GM20000 (cell line): ENCODE results near the gene GUCY2D.

ENCODE experiments used
- DNase-seq: peaks from one replicate; pipeline ENCODE4 v3.0.0; 2012; ENCODE audit warnings: low spot score
- TF ChIP-seq, protein P1 (sequence below): IDR thresholded peaks from 2 replicates; pipeline ENCODE4 v1.5.1; 2012; ENCODE audit warnings: mild to moderate bottlenecking, control low read depth; ENCODE audit errors: extremely low read depth, missing control alignments

The GUCY2D gene

DNA sequence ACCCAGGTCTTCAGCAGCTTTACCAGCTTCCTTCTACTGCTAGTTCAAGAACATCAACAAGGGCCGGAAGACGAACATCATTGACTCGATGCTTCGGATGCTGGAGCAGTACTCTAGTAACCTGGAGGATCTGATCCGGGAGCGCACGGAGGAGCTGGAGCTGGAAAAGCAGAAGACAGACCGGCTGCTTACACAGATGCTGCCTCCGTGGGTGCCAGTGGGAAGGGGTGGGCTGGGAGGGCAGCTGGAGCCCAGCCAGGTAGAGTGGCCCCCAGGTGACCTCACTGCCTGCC is 12.1 kb downstream of the GUCY2D start:
- TF ChIP-seq, protein P1, sequence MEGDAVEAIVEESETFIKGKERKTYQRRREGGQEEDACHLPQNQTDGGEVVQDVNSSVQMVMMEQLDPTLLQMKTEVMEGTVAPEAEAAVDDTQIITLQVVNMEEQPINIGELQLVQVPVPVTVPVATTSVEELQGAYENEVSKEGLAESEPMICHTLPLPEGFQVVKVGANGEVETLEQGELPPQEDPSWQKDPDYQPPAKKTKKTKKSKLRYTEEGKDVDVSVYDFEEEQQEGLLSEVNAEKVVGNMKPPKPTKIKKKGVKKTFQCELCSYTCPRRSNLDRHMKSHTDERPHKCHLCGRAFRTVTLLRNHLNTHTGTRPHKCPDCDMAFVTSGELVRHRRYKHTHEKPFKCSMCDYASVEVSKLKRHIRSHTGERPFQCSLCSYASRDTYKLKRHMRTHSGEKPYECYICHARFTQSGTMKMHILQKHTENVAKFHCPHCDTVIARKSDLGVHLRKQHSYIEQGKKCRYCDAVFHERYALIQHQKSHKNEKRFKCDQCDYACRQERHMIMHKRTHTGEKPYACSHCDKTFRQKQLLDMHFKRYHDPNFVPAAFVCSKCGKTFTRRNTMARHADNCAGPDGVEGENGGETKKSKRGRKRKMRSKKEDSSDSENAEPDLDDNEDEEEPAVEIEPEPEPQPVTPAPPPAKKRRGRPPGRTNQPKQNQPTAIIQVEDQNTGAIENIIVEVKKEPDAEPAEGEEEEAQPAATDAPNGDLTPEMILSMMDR = no peak
- DNase-seq = no peak

DNA sequence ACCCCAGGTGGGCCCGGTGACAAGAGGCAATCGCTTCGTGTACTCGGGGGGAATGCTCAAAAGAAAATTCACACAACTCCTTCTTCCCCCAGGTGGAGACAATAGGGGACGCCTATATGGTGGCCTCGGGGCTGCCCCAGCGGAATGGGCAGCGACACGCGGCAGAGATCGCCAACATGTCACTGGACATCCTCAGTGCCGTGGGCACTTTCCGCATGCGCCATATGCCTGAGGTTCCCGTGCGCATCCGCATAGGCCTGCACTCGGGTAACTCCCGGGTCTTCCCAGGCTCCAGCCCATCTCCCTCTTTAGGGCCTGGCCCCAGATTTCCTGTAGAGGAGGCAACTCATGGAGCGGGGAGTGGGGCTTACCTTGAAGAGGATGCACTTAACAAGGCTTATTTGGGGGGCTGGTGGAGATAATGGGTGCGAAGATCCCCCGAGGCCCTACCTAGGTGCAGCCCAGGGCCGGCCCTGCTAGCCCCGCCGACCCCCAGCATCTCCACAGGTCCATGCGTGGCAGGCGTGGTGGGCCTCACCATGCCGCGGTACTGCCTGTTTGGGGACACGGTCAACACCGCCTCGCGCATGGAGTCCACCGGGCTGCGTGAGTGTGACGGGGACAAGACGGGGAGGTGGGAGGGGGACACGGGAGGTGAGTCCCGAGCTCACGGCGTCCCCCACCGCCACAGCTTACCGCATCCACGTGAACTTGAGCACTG is 13.0 kb downstream of the GUCY2D start:
- TF ChIP-seq, protein P1 = no peak
- DNase-seq = no peak

DNA sequence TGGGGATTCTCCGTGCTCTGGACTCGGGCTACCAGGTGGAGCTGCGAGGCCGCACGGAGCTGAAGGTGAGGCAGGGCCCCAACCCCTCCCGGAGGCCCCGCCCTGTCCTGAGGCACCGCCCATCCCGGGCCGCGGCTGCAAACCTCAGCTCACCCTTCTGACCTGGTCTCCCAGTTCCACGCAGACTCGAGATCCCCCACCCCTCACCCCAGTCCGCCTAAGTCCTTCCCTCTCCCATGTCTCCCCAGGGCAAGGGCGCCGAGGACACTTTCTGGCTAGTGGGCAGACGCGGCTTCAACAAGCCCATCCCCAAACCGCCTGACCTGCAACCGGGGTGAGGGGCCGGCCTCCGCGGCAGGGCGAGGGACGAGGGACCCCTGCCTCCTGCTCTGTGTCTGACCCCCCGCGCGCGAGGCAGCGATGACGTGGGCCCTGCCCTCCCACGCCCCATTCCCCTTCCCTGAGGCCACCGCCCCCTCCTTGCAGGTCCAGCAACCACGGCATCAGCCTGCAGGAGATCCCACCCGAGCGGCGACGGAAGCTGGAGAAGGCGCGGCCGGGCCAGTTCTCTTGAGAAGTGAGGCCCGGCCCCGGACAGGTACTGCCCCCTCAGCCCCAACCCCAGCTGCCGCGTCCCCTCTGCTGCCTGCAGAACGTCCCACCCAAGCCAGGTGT is 13.7 kb downstream of the GUCY2D start:
- no peak for DNase-seq
- TF ChIP-seq, protein P1 = no peak

DNA sequence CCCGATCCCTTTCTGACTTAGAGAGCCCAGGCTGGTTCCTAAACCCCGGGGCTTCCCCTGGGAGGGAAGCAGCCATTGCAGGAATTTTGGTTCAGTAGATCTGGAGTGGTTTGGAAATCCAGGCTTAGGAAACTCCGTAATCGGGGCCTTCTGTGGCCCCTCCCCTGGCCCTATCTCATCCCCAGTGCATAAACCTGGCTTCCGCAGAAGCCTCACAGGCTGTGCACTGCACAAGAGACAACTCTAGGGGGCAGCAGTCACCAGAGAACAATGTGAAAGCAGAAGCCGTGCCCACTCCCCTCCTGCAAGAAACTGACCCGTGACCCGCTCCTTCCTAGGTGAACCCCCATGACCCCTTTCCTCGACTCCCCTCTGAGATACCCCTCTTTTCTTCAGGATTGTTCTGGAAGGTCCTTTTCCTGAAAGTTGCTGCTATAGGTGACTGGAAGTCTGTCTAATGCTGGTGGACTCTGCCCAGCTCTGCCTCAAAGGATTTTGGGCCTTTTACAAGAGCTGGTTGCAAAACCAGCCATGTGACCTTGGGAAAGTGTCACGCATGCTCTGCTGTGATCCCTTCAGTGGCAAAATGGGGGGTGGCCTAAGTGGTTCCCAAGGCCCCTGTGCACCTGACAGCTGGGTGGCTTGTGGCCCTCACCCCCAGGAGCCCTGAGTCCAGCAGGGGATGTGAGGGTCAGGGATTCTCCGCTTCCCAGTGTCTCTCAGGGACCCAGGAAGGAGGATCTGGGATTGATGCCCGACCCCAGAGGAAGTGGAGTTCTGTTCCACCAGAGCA is 14.4 kb downstream of the GUCY2D start:
- peak; percentile 69 for DNase-seq
- TF ChIP-seq, protein P1 = peak; percentile 65

DNA sequence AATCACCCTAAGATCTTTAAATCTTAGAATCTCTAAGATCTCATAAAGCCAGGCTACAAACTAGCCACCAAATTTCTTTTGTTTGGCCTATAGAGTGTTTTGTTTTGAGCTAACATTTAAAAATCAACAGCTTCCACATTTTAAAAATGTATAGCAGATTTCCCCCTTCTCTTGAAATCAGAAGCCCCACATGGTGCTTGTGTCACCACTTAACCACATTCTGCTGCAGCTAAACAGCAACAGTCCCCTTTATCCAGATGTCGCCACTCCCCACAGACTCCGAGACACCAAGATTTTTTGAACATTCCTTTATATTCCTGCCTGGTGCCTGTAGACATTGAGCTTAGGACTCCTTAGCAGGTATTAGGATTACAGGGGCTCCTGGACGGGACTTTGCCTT is 16.0 kb downstream of the GUCY2D start:
- TF ChIP-seq, protein P1 = no peak
- DNase-seq = no peak

DNA sequence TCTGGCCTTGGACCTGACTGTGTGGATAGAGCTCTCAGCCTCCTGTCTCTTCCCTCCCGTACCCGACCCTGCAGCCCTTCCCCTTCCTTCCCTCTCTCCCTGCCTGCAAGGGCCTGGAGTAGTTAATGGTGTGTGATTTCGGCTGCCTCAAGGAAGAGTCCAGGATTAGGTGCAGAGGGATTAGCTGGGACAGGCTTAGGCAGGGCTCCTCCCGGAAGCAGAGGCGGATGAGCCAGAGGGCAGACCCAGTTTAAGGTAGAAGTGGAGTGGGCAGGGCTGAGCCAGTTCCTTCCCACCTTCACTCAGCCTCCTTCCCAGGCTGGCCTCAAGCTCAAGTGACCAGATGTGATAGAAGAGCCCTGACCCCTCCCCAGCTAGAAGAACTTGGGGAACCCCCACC is 16.8 kb downstream of the GUCY2D start:
- no peak for DNase-seq
- TF ChIP-seq, protein P1 = no peak
